Loucy (cell line): Measurements from ENCODE around the gene EPB41L2.

Source experiments
- H2AFZ ChIP-seq: fragments of 200-600 bp; sonication (generic); 2 replicates; pipeline ENCODE4 v1.6.0; 2016; ENCODE audit warnings: antibody characterized with exemption, mild to moderate bottlenecking, low read length, moderate library complexity
- H3F3A ChIP-seq: fragments of 200-600 bp; 2 replicates; pipeline ENCODE4 v1.6.0; 2016; ENCODE audit warnings: antibody characterized with exemption, low read depth, mild to moderate bottlenecking
- H3K27me3 ChIP-seq: fragments of 200-600 bp; sonication (generic); 2 replicates; pipeline ENCODE4 v1.6.1; 2014; ENCODE audit warnings: low read length, mild to moderate bottlenecking; ENCODE audit not compliant: insufficient read depth, poor library complexity, severe bottlenecking
- H3K36me3 ChIP-seq: fragments of 200-600 bp; sonication (generic); 2 replicates; pipeline ENCODE4 v1.6.1; 2016; ENCODE audit warnings: low read length; ENCODE audit not compliant: insufficient read depth
- H3K4me1 ChIP-seq: fragments of 200-600 bp; sonication (generic); 2 replicates; pipeline ENCODE4 v1.5.1; 2014; ENCODE audit warnings: low read length, mild to moderate bottlenecking; ENCODE audit not compliant: insufficient read depth, poor library complexity, severe bottlenecking
- H3K4me2 ChIP-seq: fragments of 200-600 bp; sonication (generic); 2 replicates; pipeline ENCODE4 v1.6.0; 2014; ENCODE audit warnings: antibody characterized with exemption, low read length, low read depth, mild to moderate bottlenecking; ENCODE audit not compliant: poor library complexity, severe bottlenecking
- H3K4me3 ChIP-seq: fragments of 200-600 bp; sonication (generic); 2 replicates; pipeline ENCODE4 v1.5.1; 2014; ENCODE audit warnings: low read length, mild to moderate bottlenecking, mixed read lengths; ENCODE audit not compliant: poor library complexity, severe bottlenecking
- H3K79me2 ChIP-seq: fragments of 200-600 bp; sonication (generic); 2 replicates; pipeline ENCODE4 v1.6.1; 2014; ENCODE audit warnings: low read length; ENCODE audit not compliant: insufficient read depth
- H3K9ac ChIP-seq: fragments of 200-600 bp; sonication (generic); 2 replicates; pipeline ENCODE4 v1.6.0; 2014; ENCODE audit warnings: mild to moderate bottlenecking, low read depth, low read length, moderate library complexity; ENCODE audit not compliant: poor library complexity, severe bottlenecking
- H3K9me2 ChIP-seq: fragments of 200-600 bp; sonication (generic); replicated peaks from 2 replicates; pipeline ENCODE4 v1.6.1; 2016; ENCODE audit warnings: low read depth, low read length, mixed read lengths
- H3K9me3 ChIP-seq: fragments of 200-600 bp; sonication (generic); 2 replicates; pipeline ENCODE4 v1.6.1; 2014; ENCODE audit warnings: mild to moderate bottlenecking, antibody characterized with exemption, low read length, low read depth; ENCODE audit not compliant: insufficient read depth
- H4K20me1 ChIP-seq: fragments of 200-600 bp; sonication (generic); 2 replicates; pipeline ENCODE4 v1.6.0; 2014; ENCODE audit warnings: antibody characterized with exemption, low read length, mild to moderate bottlenecking; ENCODE audit not compliant: insufficient read depth, poor library complexity, severe bottlenecking
- CTCF ChIP-seq: fragments of 200-600 bp; sonication (generic); conservative IDR thresholded peaks from 2 replicates; pipeline ENCODE4 v1.5.1; 2014; ENCODE audit warnings: mild to moderate bottlenecking, antibody characterized with exemption, low read length
- EZH2phosphoT487 ChIP-seq: fragments of 200-600 bp; IDR thresholded peaks from 2 replicates; pipeline ENCODE4 v1.6.1; 2018; ENCODE audit warnings: antibody characterized with exemption, mild to moderate bottlenecking, moderate library complexity, borderline replicate concordance

The EPB41L2 gene

GRCh38 chr6:131063028-131063763 lies at the start of gene EPB41L2:
TSS of gene EPB41L2 (minus strand) at chr6:131063245. CDS start at chr6:130956485, 106,760 bp downstream.
- Histone ChIP-seq H2AFZ (peak within 1 kb of the TSS; percentile 88), H3K4me3 (peak within 1 kb of the TSS; percentile 74), H3K9me3 (no peaks in the 10 kb centered on the region), H3K9me2 (no peaks in the 10 kb centered on the region), H3K36me3 (no peaks in the 10 kb centered on the region), H3K27me3 (no peaks in the 10 kb centered on the region), H3F3A (no peaks in the 10 kb centered on the region), H3K4me1 (peaks cover 31% of the 10 kb centered on the region), H3K4me2 (peak within 1 kb of the TSS; percentile 80), H3K79me2 (peaks cover 47% of the 10 kb centered on the region), H4K20me1 (peaks cover 4% of the 10 kb centered on the region), H3K9ac (peak within 1 kb of the TSS; percentile 84)
- TF ChIP-seq EZH2phosphoT487: no peak
- TF ChIP-seq CTCF: no peak

GRCh38 chr6:131112249-131112648 lies 49.2 kb upstream of the EPB41L2 start:
- no peak overlapping the region for H3K9ac ChIP-seq
- H3K4me2 ChIP-seq: no peak overlapping the region
- no peaks in the 10 kb centered on the region for H3K4me1 ChIP-seq
- no peaks in the 10 kb centered on the region for H3F3A ChIP-seq
- H3K36me3 ChIP-seq: no peaks in the 10 kb centered on the region
- H3K9me3 ChIP-seq: no peaks in the 10 kb centered on the region
- H3K27me3 ChIP-seq: no peaks in the 10 kb centered on the region
- no peak for TF ChIP-seq CTCF
- TF ChIP-seq EZH2phosphoT487: no peak
- no peak overlapping the region for H2AFZ ChIP-seq
- no peaks in the 10 kb centered on the region for H3K79me2 ChIP-seq
- no peaks in the 10 kb centered on the region for H3K9me2 ChIP-seq
- no peaks in the 10 kb centered on the region for H4K20me1 ChIP-seq
- no peak overlapping the region for H3K4me3 ChIP-seq

- Histone ChIP-seq H3K4me1 (peaks cover 4% of the 10 kb centered on the region), H3K36me3 (no peaks in the 10 kb centered on the region), H3K27me3 (no peaks in the 10 kb centered on the region), H3K79me2 (no peaks in the 10 kb centered on the region), H2AFZ (no peak overlapping the region), H3K4me2 (no peak overlapping the region), H3K9ac (no peak overlapping the region), H3F3A (0 out of 2 replicates have a peak, but pooled peaks cover 2% of the 10 kb centered on the region), H3K9me2 (no peaks in the 10 kb centered on the region), H3K9me3 (no peaks in the 10 kb centered on the region), H4K20me1 (no peaks in the 10 kb centered on the region), H3K4me3 (no peak overlapping the region)
- no peak for TF ChIP-seq CTCF
- no peak for TF ChIP-seq EZH2phosphoT487
Observed at GRCh38 chr6:131107151-131107550, 44.1 kb upstream of the EPB41L2 start.
